ENCODE measurements around the gene PTPRN2.

Gene PTPRN2

GRCh38 chr7:158252081-158252836 is 335.4 kb downstream of the PTPRN2 start:
- DNase-seq (ENCODE audit: low read depth) = no peak

- no peak for DNase-seq (ENCODE audit: low read depth)
Observed at GRCh38 chr7:158251061-158251965, 336.3 kb downstream of the PTPRN2 start.

- no peak for DNase-seq (ENCODE audit: low read depth)
Observed at GRCh38 chr7:158249692-158250091, 337.9 kb downstream of the PTPRN2 start.

- no peak for DNase-seq (ENCODE audit: low read depth)
Observed at GRCh38 chr7:158248816-158249215, 338.8 kb downstream of the PTPRN2 start.

- DNase-seq (ENCODE audit: low read depth) = no peak
Observed at GRCh38 chr7:158247758-158248487, 339.7 kb downstream of the PTPRN2 start.

GRCh38 chr7:158246960-158247673 is 340.5 kb downstream of the PTPRN2 start:
- no peak for DNase-seq (ENCODE audit: low read depth)

GRCh38 chr7:158246272-158246959 is 341.2 kb downstream of the PTPRN2 start:
- no peak for DNase-seq (ENCODE audit: low read depth)

- DNase-seq (ENCODE audit: low read depth) = no peak
Observed at GRCh38 chr7:158245724-158246041, 341.9 kb downstream of the PTPRN2 start.

- DNase-seq (ENCODE audit: low read depth) = no peak
Observed at GRCh38 chr7:158244873-158245723, 342.5 kb downstream of the PTPRN2 start.

GRCh38 chr7:158244430-158244829 is 343.2 kb downstream of the PTPRN2 start:
- no peak for DNase-seq (ENCODE audit: low read depth)

GRCh38 chr7:158241919-158242318 is 345.7 kb downstream of the PTPRN2 start:
- no peak for DNase-seq (ENCODE audit: low read depth)

GRCh38 chr7:158240801-158241200 is 346.8 kb downstream of the PTPRN2 start:
- no peak for DNase-seq (ENCODE audit: low read depth)

GRCh38 chr7:158239290-158239981 is 348.2 kb downstream of the PTPRN2 start:
- no peak for DNase-seq (ENCODE audit: low read depth)

GRCh38 chr7:158238616-158239289 is 348.9 kb downstream of the PTPRN2 start:
- DNase-seq (ENCODE audit: low read depth) = no peak

- DNase-seq (ENCODE audit: low read depth) = no peak
Observed at GRCh38 chr7:158237672-158238335, 349.8 kb downstream of the PTPRN2 start.

GRCh38 chr7:158236400-158236799 is 351.2 kb downstream of the PTPRN2 start:
- no peak for DNase-seq (ENCODE audit: low read depth)

GRCh38 chr7:158235862-158236261 is 351.8 kb downstream of the PTPRN2 start:
- no peak for DNase-seq (ENCODE audit: low read depth)

- no peak for DNase-seq (ENCODE audit: low read depth)
Observed at GRCh38 chr7:158229945-158230344, 357.7 kb downstream of the PTPRN2 start.

- DNase-seq (ENCODE audit: low read depth) = no peak
Observed at GRCh38 chr7:158228986-158229385, 358.6 kb downstream of the PTPRN2 start.
